GM23338 (cell line): Measurements from ENCODE around the gene RTN4IP1. TPM values are rescaled to one million over a fixed set of nuclear protein-coding genes. Genes with fewer than 3 reads are reported as not detected.

Experiments used
- ATAC-seq: fragments of 200-7000 bp; cut with Tn5 transposase; 3 replicates; pipeline ENCODE4 v1.9.1; 2020
- DNase-seq: peaks from one replicate; pipeline ENCODE4 v3.0.0-alpha.2; 2015; ENCODE audit warnings: low spot score
- H2AFZ ChIP-seq: fragments of 200-600 bp; sonication (generic); 2 replicates; pipeline ENCODE4 v1.8.0; 2016; ENCODE audit warnings: antibody characterized with exemption, mild to moderate bottlenecking, moderate library complexity
- H3F3A ChIP-seq: fragments of 200-600 bp; sonication (generic); replicated peaks from 2 replicates; pipeline ENCODE4 v1.8.0; 2017; ENCODE audit warnings: antibody characterized with exemption, mixed run types, low read depth
- H3K27ac ChIP-seq: fragments of 200-600 bp; sonication (generic); 2 replicates; pipeline ENCODE4 v1.6.1; 2016; ENCODE audit warnings: low read depth
- H3K27me3 ChIP-seq: fragments of 200-600 bp; sonication (generic); 2 replicates; pipeline ENCODE4 v1.8.0; 2016; ENCODE audit warnings: mild to moderate bottlenecking, mixed run types, moderate library complexity; ENCODE audit not compliant: insufficient read depth
- H3K36me3 ChIP-seq: fragments of 200-600 bp; sonication (generic); 2 replicates; pipeline ENCODE4 v1.8.0; 2016; ENCODE audit warnings: mild to moderate bottlenecking; ENCODE audit not compliant: insufficient read depth
- H3K4me1 ChIP-seq: fragments of 200-600 bp; sonication (generic); 2 replicates; pipeline ENCODE4 v1.8.0; 2016; ENCODE audit warnings: mild to moderate bottlenecking, moderate library complexity; ENCODE audit not compliant: insufficient read depth
- H3K4me2 ChIP-seq: fragments of 200-600 bp; sonication (generic); 2 replicates; pipeline ENCODE4 v1.7.1; 2017; ENCODE audit warnings: mixed run types
- H3K4me3 ChIP-seq: fragments of 200-600 bp; sonication (generic); 2 replicates; pipeline ENCODE4 v1.6.1; 2016; ENCODE audit warnings: mixed run types
- H3K79me2 ChIP-seq: fragments of 200-600 bp; sonication (generic); replicated peaks from 2 replicates; pipeline ENCODE4 v1.8.0; 2017; ENCODE audit warnings: mild to moderate bottlenecking; ENCODE audit not compliant: insufficient read depth
- H3K9me2 ChIP-seq: fragments of 200-600 bp; sonication (generic); 2 replicates; pipeline ENCODE4 v1.8.0; 2017; ENCODE audit not compliant: insufficient read depth
- H4K20me1 ChIP-seq: fragments of 200-600 bp; sonication (generic); replicated peaks from 2 replicates; pipeline ENCODE4 v1.8.0; 2017; ENCODE audit warnings: mild to moderate bottlenecking; ENCODE audit not compliant: insufficient read depth
- H3K27ac Mint-ChIP-seq: 2 replicates; pipeline ENCODE4 v1.8.0; 2020; ENCODE audit warnings: inconsistent platforms, mild to moderate bottlenecking, moderate library complexity, mixed read lengths
- H3K27me3 Mint-ChIP-seq: 3 replicates; pipeline ENCODE4 v1.8.0; 2022; ENCODE audit warnings: low read depth, mild to moderate bottlenecking, moderate library complexity, mixed read lengths, inconsistent platforms; ENCODE audit not compliant: insufficient read depth, poor library complexity
- H3K36me3 Mint-ChIP-seq: 3 replicates; pipeline ENCODE4 v1.8.0; 2021; ENCODE audit warnings: low read depth, mild to moderate bottlenecking, inconsistent platforms, moderate library complexity, mixed read lengths
- H3K4me1 Mint-ChIP-seq: 3 replicates; pipeline ENCODE4 v1.8.0; 2020; ENCODE audit warnings: mild to moderate bottlenecking, inconsistent platforms, mixed read lengths
- H3K4me3 Mint-ChIP-seq: 3 replicates; pipeline ENCODE4 v1.8.0; 2021; ENCODE audit warnings: moderate library complexity, mild to moderate bottlenecking, inconsistent platforms, mixed read lengths
- H3K9me3 Mint-ChIP-seq: 3 replicates; pipeline ENCODE4 v1.8.0; 2020; ENCODE audit warnings: moderate library complexity, mild to moderate bottlenecking, inconsistent platforms, mixed read lengths
- CREB1 ChIP-seq: fragments of 250-450 bp; sonication (Bioruptor Pico); IDR thresholded peaks from 2 replicates; pipeline ENCODE4 v1.5.0; 2020; ENCODE audit warnings: low read depth, mild to moderate bottlenecking, moderate library complexity
- EZH2 ChIP-seq: fragments of 200-600 bp; sonication (generic); IDR thresholded peaks from one replicate; pipeline ENCODE4 v1.8.0; 2017; ENCODE audit warnings: antibody characterized with exemption, mild to moderate bottlenecking, low read depth; ENCODE audit not compliant: unreplicated experiment
- EZH2phosphoT487 ChIP-seq: fragments of 200-600 bp; sonication (generic); IDR thresholded peaks from one replicate; pipeline ENCODE4 v1.8.1; 2018; ENCODE audit warnings: antibody characterized with exemption; ENCODE audit not compliant: unreplicated experiment
- JUNB ChIP-seq: IDR thresholded peaks from one replicate; pipeline ENCODE4 v1.6.1; 2016; ENCODE audit warnings: antibody characterized with exemption; ENCODE audit not compliant: unreplicated experiment
- NANOG ChIP-seq: IDR thresholded peaks from 2 replicates; pipeline ENCODE4 v1.6.1; 2016; ENCODE audit warnings: antibody characterized with exemption, borderline replicate concordance
- POLR2AphosphoS5 ChIP-seq: IDR thresholded peaks from 2 replicates; pipeline ENCODE4 v1.6.1; 2016; ENCODE audit warnings: antibody characterized with exemption, low read depth
- STAT1 ChIP-seq: IDR thresholded peaks from one replicate; pipeline ENCODE4 v1.6.1; 2016; ENCODE audit warnings: antibody characterized with exemption; ENCODE audit not compliant: unreplicated experiment
- ZNF114 ChIP-seq: fragments of 250-450 bp; sonication (Bioruptor Pico); IDR thresholded peaks from 2 replicates; pipeline ENCODE4 v1.5.0; 2020; ENCODE audit warnings: mild to moderate bottlenecking, moderate library complexity
- ZNF331 ChIP-seq: fragments of 250-450 bp; sonication (Bioruptor Pico); IDR thresholded peaks from 2 replicates; pipeline ENCODE4 v1.5.0; 2020; ENCODE audit warnings: low read depth, mild to moderate bottlenecking, moderate library complexity
- polyA plus RNA-seq: library from polyadenylated mRNA; unstranded; fragments of >200 nt; fragmentation: Nextera tagmentation; extraction: Ambion mirVana; gene quantifications from 2 replicates; pipeline ENCODE4 v1.2.1, GENCODE V29; 2016
- total RNA-seq: library from RNA; depleted of rRNA; stranded (reverse); fragments of >200 nt; shearing (Covaris generic); gene quantifications from 2 replicates; pipeline ENCODE4 v1.2.3, GENCODE V29; 2014
- TF ChIP-seq, protein P1 (sequence below): IDR thresholded peaks from 2 replicates; pipeline ENCODE4 v1.6.1; 2016; ENCODE audit warnings: antibody characterized with exemption
- TF ChIP-seq, protein P2 (sequence below): fragments of 250-450 bp; sonication (Bioruptor Pico); IDR thresholded peaks from 2 replicates; pipeline ENCODE4 v1.5.0; 2020; ENCODE audit warnings: mild to moderate bottlenecking, moderate library complexity
- TF ChIP-seq, protein P3 (sequence below), 2 experiments: fragments of 200-600 bp in 1 of 2; sonication (generic) in 1 of 2; conservative IDR thresholded peaks; 2 replicates each; pipeline versions ENCODE4 v1.5.1 to v1.6.1; 2016 to 2017; ENCODE audit warnings: antibody characterized with exemption in 2 of 2, low read depth in 2 of 2, mild to moderate bottlenecking in 2 of 2, moderate library complexity in 1 of 2
- TF ChIP-seq, protein P4 (sequence below): IDR thresholded peaks from one replicate; pipeline ENCODE4 v1.6.1; 2018; ENCODE audit warnings: antibody characterized with exemption; ENCODE audit not compliant: unreplicated experiment

The RTN4IP1 gene
- total and polyA plus RNA-seq, 2 experiments from 2014 or later = 14.5 to 17.5 TPM

DNA sequence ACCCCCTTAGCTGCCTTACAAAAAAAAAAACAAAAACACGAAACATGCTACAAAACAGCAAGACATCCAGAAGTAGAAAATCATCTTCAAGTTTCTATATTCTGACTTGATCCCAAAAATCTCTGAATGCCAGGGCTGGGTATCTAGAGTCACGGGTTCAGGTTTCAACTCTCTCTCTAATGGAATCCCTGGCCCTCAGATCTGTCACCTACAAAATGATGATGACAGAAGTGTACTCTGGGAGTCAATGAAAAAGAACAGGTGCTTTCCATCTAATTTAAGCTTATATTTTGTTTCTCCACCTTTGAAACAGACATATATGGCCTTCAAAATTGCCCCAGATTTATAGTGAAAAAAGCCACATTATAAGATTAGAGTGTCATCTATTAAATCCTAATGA, 18.3 kb downstream of the RTN4IP1 start:
- TF ChIP-seq, protein P1, sequence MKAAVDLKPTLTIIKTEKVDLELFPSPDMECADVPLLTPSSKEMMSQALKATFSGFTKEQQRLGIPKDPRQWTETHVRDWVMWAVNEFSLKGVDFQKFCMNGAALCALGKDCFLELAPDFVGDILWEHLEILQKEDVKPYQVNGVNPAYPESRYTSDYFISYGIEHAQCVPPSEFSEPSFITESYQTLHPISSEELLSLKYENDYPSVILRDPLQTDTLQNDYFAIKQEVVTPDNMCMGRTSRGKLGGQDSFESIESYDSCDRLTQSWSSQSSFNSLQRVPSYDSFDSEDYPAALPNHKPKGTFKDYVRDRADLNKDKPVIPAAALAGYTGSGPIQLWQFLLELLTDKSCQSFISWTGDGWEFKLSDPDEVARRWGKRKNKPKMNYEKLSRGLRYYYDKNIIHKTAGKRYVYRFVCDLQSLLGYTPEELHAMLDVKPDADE = no peak
- TF ChIP-seq CREB1 (CRISPR knock-in tag) (no peak), EZH2 (no peak), POLR2AphosphoS5 (no peak), EZH2phosphoT487 (no peak), JUNB (no peak), NANOG (no peak), ZNF331 (CRISPR knock-in tag) (no peak), STAT1 (no peak), ZNF114 (CRISPR knock-in tag) (no peak)
- TF ChIP-seq, protein P2, sequence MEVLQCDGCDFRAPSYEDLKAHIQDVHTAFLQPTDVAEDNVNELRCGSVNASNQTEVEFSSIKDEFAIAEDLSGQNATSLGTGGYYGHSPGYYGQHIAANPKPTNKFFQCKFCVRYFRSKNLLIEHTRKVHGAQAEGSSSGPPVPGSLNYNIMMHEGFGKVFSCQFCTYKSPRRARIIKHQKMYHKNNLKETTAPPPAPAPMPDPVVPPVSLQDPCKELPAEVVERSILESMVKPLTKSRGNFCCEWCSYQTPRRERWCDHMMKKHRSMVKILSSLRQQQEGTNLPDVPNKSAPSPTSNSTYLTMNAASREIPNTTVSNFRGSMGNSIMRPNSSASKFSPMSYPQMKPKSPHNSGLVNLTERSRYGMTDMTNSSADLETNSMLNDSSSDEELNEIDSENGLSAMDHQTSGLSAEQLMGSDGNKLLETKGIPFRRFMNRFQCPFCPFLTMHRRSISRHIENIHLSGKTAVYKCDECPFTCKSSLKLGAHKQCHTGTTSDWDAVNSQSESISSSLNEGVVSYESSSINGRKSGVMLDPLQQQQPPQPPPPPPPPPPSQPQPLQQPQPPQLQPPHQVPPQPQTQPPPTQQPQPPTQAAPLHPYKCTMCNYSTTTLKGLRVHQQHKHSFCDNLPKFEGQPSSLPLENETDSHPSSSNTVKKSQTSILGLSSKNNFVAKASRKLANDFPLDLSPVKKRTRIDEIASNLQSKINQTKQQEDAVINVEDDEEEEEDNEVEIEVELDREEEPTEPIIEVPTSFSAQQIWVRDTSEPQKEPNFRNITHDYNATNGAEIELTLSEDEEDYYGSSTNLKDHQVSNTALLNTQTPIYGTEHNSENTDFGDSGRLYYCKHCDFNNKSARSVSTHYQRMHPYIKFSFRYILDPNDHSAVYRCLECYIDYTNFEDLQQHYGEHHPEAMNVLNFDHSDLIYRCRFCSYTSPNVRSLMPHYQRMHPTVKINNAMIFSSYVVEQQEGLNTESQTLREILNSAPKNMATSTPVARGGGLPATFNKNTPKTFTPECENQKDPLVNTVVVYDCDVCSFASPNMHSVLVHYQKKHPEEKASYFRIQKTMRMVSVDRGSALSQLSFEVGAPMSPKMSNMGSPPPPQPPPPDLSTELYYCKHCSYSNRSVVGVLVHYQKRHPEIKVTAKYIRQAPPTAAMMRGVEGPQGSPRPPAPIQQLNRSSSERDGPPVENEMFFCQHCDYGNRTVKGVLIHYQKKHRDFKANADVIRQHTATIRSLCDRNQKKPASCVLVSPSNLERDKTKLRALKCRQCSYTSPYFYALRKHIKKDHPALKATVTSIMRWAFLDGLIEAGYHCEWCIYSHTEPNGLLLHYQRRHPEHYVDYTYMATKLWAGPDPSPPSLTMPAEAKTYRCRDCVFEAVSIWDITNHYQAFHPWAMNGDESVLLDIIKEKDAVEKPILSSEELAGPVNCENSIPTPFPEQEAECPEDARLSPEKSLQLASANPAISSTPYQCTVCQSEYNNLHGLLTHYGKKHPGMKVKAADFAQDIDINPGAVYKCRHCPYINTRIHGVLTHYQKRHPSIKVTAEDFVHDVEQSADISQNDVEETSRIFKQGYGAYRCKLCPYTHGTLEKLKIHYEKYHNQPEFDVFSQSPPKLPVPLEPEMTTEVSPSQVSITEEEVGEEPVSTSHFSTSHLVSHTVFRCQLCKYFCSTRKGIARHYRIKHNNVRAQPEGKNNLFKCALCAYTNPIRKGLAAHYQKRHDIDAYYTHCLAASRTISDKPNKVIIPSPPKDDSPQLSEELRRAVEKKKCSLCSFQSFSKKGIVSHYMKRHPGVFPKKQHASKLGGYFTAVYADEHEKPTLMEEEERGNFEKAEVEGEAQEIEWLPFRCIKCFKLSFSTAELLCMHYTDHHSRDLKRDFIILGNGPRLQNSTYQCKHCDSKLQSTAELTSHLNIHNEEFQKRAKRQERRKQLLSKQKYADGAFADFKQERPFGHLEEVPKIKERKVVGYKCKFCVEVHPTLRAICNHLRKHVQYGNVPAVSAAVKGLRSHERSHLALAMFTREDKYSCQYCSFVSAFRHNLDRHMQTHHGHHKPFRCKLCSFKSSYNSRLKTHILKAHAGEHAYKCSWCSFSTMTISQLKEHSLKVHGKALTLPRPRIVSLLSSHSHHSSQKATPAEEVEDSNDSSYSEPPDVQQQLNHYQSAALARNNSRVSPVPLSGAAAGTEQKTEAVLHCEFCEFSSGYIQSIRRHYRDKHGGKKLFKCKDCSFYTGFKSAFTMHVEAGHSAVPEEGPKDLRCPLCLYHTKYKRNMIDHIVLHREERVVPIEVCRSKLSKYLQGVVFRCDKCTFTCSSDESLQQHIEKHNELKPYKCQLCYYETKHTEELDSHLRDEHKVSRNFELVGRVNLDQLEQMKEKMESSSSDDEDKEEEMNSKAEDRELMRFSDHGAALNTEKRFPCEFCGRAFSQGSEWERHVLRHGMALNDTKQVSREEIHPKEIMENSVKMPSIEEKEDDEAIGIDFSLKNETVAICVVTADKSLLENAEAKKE = no peak
- TF ChIP-seq, protein P3, sequence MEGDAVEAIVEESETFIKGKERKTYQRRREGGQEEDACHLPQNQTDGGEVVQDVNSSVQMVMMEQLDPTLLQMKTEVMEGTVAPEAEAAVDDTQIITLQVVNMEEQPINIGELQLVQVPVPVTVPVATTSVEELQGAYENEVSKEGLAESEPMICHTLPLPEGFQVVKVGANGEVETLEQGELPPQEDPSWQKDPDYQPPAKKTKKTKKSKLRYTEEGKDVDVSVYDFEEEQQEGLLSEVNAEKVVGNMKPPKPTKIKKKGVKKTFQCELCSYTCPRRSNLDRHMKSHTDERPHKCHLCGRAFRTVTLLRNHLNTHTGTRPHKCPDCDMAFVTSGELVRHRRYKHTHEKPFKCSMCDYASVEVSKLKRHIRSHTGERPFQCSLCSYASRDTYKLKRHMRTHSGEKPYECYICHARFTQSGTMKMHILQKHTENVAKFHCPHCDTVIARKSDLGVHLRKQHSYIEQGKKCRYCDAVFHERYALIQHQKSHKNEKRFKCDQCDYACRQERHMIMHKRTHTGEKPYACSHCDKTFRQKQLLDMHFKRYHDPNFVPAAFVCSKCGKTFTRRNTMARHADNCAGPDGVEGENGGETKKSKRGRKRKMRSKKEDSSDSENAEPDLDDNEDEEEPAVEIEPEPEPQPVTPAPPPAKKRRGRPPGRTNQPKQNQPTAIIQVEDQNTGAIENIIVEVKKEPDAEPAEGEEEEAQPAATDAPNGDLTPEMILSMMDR (conservative IDR thresholded peaks at IDR 0.05; ENCODE audit: low read depth in 2 of 2) = no peak
- TF ChIP-seq, protein P4, sequence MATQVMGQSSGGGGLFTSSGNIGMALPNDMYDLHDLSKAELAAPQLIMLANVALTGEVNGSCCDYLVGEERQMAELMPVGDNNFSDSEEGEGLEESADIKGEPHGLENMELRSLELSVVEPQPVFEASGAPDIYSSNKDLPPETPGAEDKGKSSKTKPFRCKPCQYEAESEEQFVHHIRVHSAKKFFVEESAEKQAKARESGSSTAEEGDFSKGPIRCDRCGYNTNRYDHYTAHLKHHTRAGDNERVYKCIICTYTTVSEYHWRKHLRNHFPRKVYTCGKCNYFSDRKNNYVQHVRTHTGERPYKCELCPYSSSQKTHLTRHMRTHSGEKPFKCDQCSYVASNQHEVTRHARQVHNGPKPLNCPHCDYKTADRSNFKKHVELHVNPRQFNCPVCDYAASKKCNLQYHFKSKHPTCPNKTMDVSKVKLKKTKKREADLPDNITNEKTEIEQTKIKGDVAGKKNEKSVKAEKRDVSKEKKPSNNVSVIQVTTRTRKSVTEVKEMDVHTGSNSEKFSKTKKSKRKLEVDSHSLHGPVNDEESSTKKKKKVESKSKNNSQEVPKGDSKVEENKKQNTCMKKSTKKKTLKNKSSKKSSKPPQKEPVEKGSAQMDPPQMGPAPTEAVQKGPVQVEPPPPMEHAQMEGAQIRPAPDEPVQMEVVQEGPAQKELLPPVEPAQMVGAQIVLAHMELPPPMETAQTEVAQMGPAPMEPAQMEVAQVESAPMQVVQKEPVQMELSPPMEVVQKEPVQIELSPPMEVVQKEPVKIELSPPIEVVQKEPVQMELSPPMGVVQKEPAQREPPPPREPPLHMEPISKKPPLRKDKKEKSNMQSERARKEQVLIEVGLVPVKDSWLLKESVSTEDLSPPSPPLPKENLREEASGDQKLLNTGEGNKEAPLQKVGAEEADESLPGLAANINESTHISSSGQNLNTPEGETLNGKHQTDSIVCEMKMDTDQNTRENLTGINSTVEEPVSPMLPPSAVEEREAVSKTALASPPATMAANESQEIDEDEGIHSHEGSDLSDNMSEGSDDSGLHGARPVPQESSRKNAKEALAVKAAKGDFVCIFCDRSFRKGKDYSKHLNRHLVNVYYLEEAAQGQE = no peak
- peaks cover 29% of the 10 kb centered on the region for H3K36me3 Mint-ChIP-seq
- no peak overlapping the region for H2AFZ ChIP-seq
- no peaks in the 10 kb centered on the region for H4K20me1 ChIP-seq
- peaks cover 11% of the 10 kb centered on the region for H3K27me3 Mint-ChIP-seq
- H3K27ac ChIP-seq = no peak overlapping the region
- H3K4me3 ChIP-seq = no peak overlapping the region
- peaks cover 41% of the 10 kb centered on the region for H3K4me1 ChIP-seq
- H3F3A ChIP-seq = peaks cover 12% of the 10 kb centered on the region; the same call in 1 of the 2 replicates
- ATAC-seq (no peak), DNase-seq (no peak)
- H3K4me2 ChIP-seq = no peak overlapping the region
- H3K27me3 ChIP-seq = no peaks in the 10 kb centered on the region
- no peaks in the 10 kb centered on the region for H3K36me3 ChIP-seq
- H3K4me3 Mint-ChIP-seq = no peak overlapping the region; the same call in 2 of the 3 replicates
- H3K9me3 Mint-ChIP-seq = peaks cover 10% of the 10 kb centered on the region
- H3K79me2 ChIP-seq = no peaks in the 10 kb centered on the region
- no peaks in the 10 kb centered on the region for H3K9me2 ChIP-seq
- H3K4me1 Mint-ChIP-seq = peaks cover 57% of the 10 kb centered on the region
- H3K27ac Mint-ChIP-seq = no peak overlapping the region
